HG03045 (cell line): Measurements from ENCODE around the gene HOXC12.

ENCODE experiments used
- ATAC-seq: cut with Tn5 transposase; IDR thresholded peaks from one replicate; pipeline ENCODE4 v1.9.1; 2021; ENCODE audit warnings: mild to moderate bottlenecking, moderate library complexity; ENCODE audit not compliant: unreplicated experiment

Gene HOXC12

GRCh38 chr12:53995378-53996239 is 40.9 kb downstream of the HOXC12 start:
- no peak for ATAC-seq

GRCh38 chr12:53996240-53997203 is 41.8 kb downstream of the HOXC12 start:
- ATAC-seq: no peak

GRCh38 chr12:53997204-53998109 is 42.8 kb downstream of the HOXC12 start:
- no peak for ATAC-seq

GRCh38 chr12:53998110-53998899 is 43.6 kb downstream of the HOXC12 start:
- no peak for ATAC-seq

- no peak for ATAC-seq
These were observed 44.2 kb downstream of the HOXC12 start for GRCh38 chr12:53998900-53999236.

GRCh38 chr12:53999559-54000115 is 44.9 kb downstream of the HOXC12 start:
- ATAC-seq: no peak

- ATAC-seq: no peak
These were observed 45.7 kb downstream of the HOXC12 start, which contains the start of gene HOXC9 for GRCh38 chr12:54000116-54001114. TSS of gene HOXC9 (plus strand) at chr12:54000161. CDS start at chr12:54000189, 28 bp downstream.

GRCh38 chr12:54001283-54002187 is 46.8 kb downstream of the HOXC12 start:
- no peak for ATAC-seq

GRCh38 chr12:54002278-54002914 is 47.7 kb downstream of the HOXC12 start:
- no peak for ATAC-seq

GRCh38 chr12:54002915-54003389 is 48.2 kb downstream of the HOXC12 start:
- ATAC-seq: no peak

GRCh38 chr12:54003625-54004024 is 48.9 kb downstream of the HOXC12 start:
- ATAC-seq: no peak

- no peak for ATAC-seq
These were observed 49.5 kb downstream of the HOXC12 start for GRCh38 chr12:54004063-54004840.

- ATAC-seq: no peak
These were observed 50.3 kb downstream of the HOXC12 start for GRCh38 chr12:54004841-54005530.

- no peak for ATAC-seq
These were observed 50.8 kb downstream of the HOXC12 start for GRCh38 chr12:54005531-54005852.

GRCh38 chr12:54005853-54006558 is 51.3 kb downstream of the HOXC12 start:
- ATAC-seq: no peak
